T-helper 17 cell (primary cell): ENCODE data around the gene ALDH9A1. TPM values are rescaled to one million over a fixed set of nuclear protein-coding genes. Genes with fewer than 3 reads are reported as not detected.
"Not testable (repeated sequence)": the region's sequence is repeated elsewhere in the genome, so short reads cannot be mapped to it uniquely, and the experiment has no call there.

Experiments
- ATAC-seq: fragments of 150-1000 bp; cut with Tn5 transposase; 2 replicates; pipeline ENCODE4 v1.10.0; 2021; ENCODE audit warnings: mild to moderate bottlenecking, moderate library complexity
- DNase-seq, 3 donors: peaks; one replicate each; pipeline versions ENCODE4 v3.0.0 to v3.0.0-alpha.2; 2020 to 2021
- H3K9me3 ChIP-seq: one replicate; pipeline ENCODE4 v1.7.0; 2013; ENCODE audit warnings: low read length, mild to moderate bottlenecking; ENCODE audit not compliant: control insufficient read depth, poor library complexity, severe bottlenecking
- H3K27ac Mint-ChIP-seq: one replicate; pipeline ENCODE4 v1.8.0; 2022; ENCODE audit warnings: mild to moderate bottlenecking, moderate library complexity, mixed read lengths
- H3K27me3 Mint-ChIP-seq: one replicate; pipeline ENCODE4 v1.8.0; 2022; ENCODE audit warnings: mixed read lengths
- H3K36me3 Mint-ChIP-seq: one replicate; pipeline ENCODE4 v1.8.0; 2022; ENCODE audit warnings: low read depth, mixed read lengths
- H3K4me1 Mint-ChIP-seq: one replicate; pipeline ENCODE4 v1.8.0; 2022; ENCODE audit warnings: mild to moderate bottlenecking, mixed read lengths
- H3K4me3 Mint-ChIP-seq: one replicate; pipeline ENCODE4 v1.8.0; 2022; ENCODE audit warnings: mild to moderate bottlenecking, moderate library complexity, mixed read lengths
- total RNA-seq, 4 donors: library from RNA in 2 of 4; stranded (reverse) in 2 of 4; gene quantifications; one replicate each; pipeline ENCODE4 v1.2.3 and lab custom pipeline; 2022 to 2026

ALDH9A1 gene
- total RNA-seq, 2 donors from 2014 or later = 33.9 to 37.0 TPM

- H3K4me1 Mint-ChIP-seq = peaks cover 15% of the 10 kb centered on the region
- ATAC-seq (no peak), DNase-seq (no peak)
- no peaks in the 10 kb centered on the region for H3K9me3 ChIP-seq
- H3K4me3 Mint-ChIP-seq = no peak overlapping the region
- H3K27ac Mint-ChIP-seq = peak overlapping the region; percentile 53
- H3K27me3 Mint-ChIP-seq = no peaks in the 10 kb centered on the region
- H3K36me3 Mint-ChIP-seq = peaks cover 14% of the 10 kb centered on the region
These were observed 18.1 kb downstream of the ALDH9A1 start for GRCh38 chr1:165680303-165680702.

- peaks cover 13% of the 10 kb centered on the region for H3K36me3 Mint-ChIP-seq
- H3K9me3 ChIP-seq = no peaks in the 10 kb centered on the region
These were observed 18.9 kb downstream of the ALDH9A1 start for GRCh38 chr1:165679282-165680036.

DNA sequence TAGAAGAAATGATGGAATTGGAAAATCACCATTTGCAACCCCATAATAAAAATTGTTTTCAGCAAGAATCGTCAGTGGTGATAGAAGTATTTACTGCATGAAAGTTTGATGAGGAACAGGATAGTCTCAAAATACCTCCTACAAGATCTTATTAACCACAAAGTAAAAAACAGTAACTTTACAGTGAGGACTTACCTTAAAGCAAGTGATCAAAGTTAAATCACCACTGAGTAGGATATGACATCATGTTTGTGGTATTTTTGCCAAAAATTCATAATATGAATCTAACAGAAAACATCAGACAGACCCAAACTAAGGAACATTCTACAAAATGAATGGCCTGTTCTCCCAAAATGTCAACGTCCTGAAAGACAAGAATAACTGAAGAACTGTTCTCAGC, 19.9 kb downstream of the ALDH9A1 start:
- DNase-seq = no peak
- H3K27ac Mint-ChIP-seq = peak overlapping the region; percentile 53
- no peaks in the 10 kb centered on the region for H3K27me3 Mint-ChIP-seq
- peaks cover 9% of the 10 kb centered on the region for H3K4me1 Mint-ChIP-seq
- H3K36me3 Mint-ChIP-seq = peaks cover 13% of the 10 kb centered on the region
- no peaks in the 10 kb centered on the region for H3K9me3 ChIP-seq
- H3K4me3 Mint-ChIP-seq = no peak overlapping the region
- ATAC-seq = peak; percentile 83

More at GRCh38 chr1:165679282-165680036, 18.9 kb downstream of the ALDH9A1 start:
- Mint-ChIP-seq H3K4me3 (no peak overlapping the region), H3K27ac (peak overlapping the region; percentile 53), H3K4me1 (peaks cover 12% of the 10 kb centered on the region), H3K27me3 (no peaks in the 10 kb centered on the region)
- ATAC-seq (no peak), DNase-seq (no peak)

DNA sequence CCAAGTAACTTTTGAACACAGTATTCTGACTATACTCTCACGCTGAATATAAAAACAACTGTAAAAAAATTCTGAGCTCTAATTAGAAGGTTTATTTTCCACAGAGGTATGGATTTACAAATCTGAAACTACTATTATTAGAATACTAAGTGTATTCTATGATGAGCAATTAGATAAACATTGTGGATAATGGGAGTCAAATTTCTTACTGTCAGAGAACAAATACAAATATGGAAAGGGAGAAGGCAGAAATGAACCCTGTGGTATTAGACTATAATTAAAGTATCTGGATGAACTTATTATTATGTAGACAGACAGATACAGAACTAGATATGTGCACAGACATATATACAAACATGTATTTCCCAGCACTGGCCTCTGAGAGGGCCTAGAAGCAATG, 22.6 kb downstream of the ALDH9A1 start:
- no peaks in the 10 kb centered on the region for H3K9me3 ChIP-seq
- ATAC-seq = no peak
- Mint-ChIP-seq H3K36me3 (peaks cover 12% of the 10 kb centered on the region), H3K4me3 (no peak overlapping the region), H3K27ac (peak overlapping the region; percentile 90), H3K4me1 (peaks cover 12% of the 10 kb centered on the region), H3K27me3 (no peaks in the 10 kb centered on the region)
- no peak for DNase-seq

- Mint-ChIP-seq H3K4me3 (no peak overlapping the region), H3K4me1 (peaks cover 12% of the 10 kb centered on the region), H3K27me3 (no peaks in the 10 kb centered on the region), H3K27ac (no peak overlapping the region), H3K36me3 (peaks cover 12% of the 10 kb centered on the region)
- no peaks in the 10 kb centered on the region for H3K9me3 ChIP-seq
- ATAC-seq = no peak
- DNase-seq = no peak
These were observed 23.8 kb downstream of the ALDH9A1 start for GRCh38 chr1:165674599-165674998.

DNA sequence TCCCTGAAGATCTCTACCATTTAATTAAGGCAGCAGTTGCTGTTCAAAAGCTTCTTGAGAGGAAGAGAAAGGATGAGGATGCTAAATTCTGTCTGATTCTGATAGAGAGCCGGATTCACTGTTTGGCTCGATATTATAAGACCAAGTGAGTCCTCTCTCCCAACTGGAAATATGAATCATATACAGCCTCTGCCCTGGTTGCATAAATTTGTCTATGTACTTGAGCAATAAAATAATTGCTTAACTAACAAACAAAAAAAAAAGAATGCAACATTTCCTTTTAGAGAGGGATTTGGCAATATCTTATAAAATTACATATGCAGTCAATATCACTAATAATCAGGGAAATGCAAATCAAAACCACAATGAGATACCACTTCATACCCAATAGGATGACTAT, 26.8 kb downstream of the ALDH9A1 start:
- H3K27ac Mint-ChIP-seq = peak overlapping the region; percentile 27
- H3K4me1 Mint-ChIP-seq = peaks cover 10% of the 10 kb centered on the region
- ATAC-seq = no peak
- peaks cover 13% of the 10 kb centered on the region for H3K36me3 Mint-ChIP-seq
- H3K9me3 ChIP-seq = no peaks in the 10 kb centered on the region
- H3K27me3 Mint-ChIP-seq = no peaks in the 10 kb centered on the region
- H3K4me3 Mint-ChIP-seq = no peak overlapping the region
- no peak for DNase-seq

DNA sequence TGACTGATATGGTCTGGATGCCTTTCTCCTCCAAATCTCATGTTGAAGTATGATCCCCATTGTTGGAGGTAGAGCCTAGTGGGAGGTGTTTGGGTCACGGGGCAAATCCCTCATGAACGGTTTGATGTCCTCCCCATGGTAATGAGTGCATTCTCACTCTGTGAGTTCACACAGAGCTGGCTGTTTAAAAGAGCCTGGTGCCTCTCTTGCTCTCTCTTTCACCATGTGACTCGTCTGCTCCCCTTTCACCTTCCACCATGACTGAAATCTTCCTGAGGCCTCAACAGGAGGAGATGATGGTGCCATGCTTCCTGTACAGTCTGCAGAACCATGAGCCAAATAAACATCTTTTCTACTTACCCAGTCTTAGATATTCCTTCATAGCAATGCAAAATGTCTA, 30.2 kb downstream of the ALDH9A1 start:
- H3K27me3 Mint-ChIP-seq = no peaks in the 10 kb centered on the region
- no peak for ATAC-seq
- H3K4me1 Mint-ChIP-seq = peaks cover 8% of the 10 kb centered on the region
- no peaks in the 10 kb centered on the region for H3K9me3 ChIP-seq
- H3K36me3 Mint-ChIP-seq = peaks cover 11% of the 10 kb centered on the region
- no peak overlapping the region for H3K4me3 Mint-ChIP-seq
- no peak for DNase-seq
- H3K27ac Mint-ChIP-seq = peak overlapping the region; percentile 24

GRCh38 chr1:165666152-165666825, 32.1 kb downstream of the ALDH9A1 start:
- H3K4me3 Mint-ChIP-seq = no peak overlapping the region
- peaks cover 4% of the 10 kb centered on the region for H3K36me3 Mint-ChIP-seq
- H3K27me3 Mint-ChIP-seq = no peaks in the 10 kb centered on the region
- no peak overlapping the region for H3K27ac Mint-ChIP-seq
- peaks cover 6% of the 10 kb centered on the region for H3K4me1 Mint-ChIP-seq
- no peak for ATAC-seq
- DNase-seq = no peak
- H3K9me3 ChIP-seq = no peaks in the 10 kb centered on the region

GRCh38 chr1:165662186-165662585, 36.2 kb downstream of the ALDH9A1 start:
- H3K4me3 Mint-ChIP-seq = no peak overlapping the region
- no peak overlapping the region for H3K27ac Mint-ChIP-seq
- no peaks in the 10 kb centered on the region for H3K4me1 Mint-ChIP-seq
- H3K36me3 Mint-ChIP-seq = peaks cover 5% of the 10 kb centered on the region
- H3K9me3 ChIP-seq = no peaks in the 10 kb centered on the region
- DNase-seq (no peak), ATAC-seq (no peak)
- no peaks in the 10 kb centered on the region for H3K27me3 Mint-ChIP-seq

DNA sequence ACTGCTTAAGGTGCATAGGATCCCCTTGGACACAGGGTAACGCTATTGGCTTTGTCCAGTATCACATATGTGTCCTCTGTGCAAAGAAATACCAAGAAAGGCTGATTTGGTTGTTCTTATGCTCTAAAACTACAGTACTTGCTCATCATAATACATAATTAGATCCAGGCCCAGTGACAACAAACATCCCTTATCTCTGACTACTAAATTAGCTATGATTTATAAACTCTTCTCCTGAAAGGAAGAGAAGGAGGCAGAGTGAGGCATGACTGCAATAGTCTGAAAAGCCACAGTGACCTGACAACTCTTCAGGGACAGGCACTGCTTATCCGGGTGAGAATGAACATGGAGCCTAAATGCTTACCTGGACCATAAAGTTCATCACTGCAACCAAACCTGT, 36.7 kb downstream of the ALDH9A1 start:
- H3K27me3 Mint-ChIP-seq = no peaks in the 10 kb centered on the region
- H3K4me3 Mint-ChIP-seq = no peak overlapping the region
- H3K36me3 Mint-ChIP-seq = peaks cover 5% of the 10 kb centered on the region
- H3K27ac Mint-ChIP-seq = no peak overlapping the region
- no peak for ATAC-seq
- no peaks in the 10 kb centered on the region for H3K9me3 ChIP-seq
- no peak for DNase-seq
- no peaks in the 10 kb centered on the region for H3K4me1 Mint-ChIP-seq

DNA sequence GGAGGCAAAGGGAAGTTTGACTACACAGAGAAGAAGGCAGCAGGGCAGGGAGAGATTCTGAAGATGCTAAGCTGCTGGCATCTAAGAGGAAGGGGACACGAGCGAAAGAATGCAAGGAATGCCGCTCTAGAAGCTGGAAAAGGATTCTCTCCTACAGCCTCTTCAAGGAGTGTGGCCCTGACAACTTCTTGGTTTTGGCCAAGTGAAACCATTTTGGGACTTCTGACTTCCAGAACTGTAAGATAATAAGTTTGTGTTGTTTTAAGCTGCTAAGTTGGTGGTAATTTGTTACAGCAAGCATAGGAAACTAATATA, 38.8 kb downstream of the ALDH9A1 start:
- Mint-ChIP-seq H3K27ac (no peak overlapping the region), H3K27me3 (no peaks in the 10 kb centered on the region), H3K36me3 (peaks cover 2% of the 10 kb centered on the region), H3K4me1 (peaks cover 2% of the 10 kb centered on the region), H3K4me3 (no peak overlapping the region)
- DNase-seq = no peak
- no peaks in the 10 kb centered on the region for H3K9me3 ChIP-seq
- ATAC-seq = no peak

DNA sequence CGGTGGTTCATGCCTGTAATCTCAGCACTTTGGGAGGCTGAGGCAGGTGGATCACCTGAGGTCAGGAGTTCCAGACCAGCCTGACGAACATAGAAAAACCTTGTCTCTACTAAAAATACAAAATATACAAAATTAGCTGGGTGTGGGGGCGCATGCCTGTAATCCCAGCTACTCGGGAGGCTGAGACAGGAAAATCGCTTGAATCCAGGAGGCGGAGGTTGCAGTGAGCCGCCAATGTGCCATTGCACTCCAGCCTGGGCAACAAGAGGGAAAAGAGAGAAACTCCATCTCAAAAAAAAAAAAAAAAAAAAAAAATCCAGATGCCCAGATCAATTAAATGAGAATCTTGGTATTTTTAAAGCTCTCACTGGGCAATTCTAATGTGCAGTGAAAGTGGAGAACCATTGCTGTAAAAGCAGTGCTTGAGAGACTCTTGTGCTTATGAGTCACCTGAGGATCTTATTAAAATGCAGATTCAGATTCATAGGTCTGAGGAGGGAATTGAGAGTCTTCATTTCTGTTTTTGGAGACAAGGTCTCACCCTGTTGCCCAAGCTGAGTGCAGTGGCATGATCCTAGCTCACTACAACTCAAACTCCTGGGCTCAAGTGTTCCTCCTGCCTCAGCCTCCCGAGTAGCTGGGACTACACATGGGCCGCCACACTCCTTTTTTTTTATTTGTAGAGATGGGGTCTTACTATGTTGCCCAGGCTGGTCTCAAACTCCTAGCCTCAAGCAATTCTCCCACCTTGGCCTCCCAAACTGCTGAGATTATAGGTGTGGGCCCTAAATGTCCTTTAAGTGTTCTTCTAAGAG, 39.4 kb downstream of the ALDH9A1 start:
- not testable (repeated sequence) for H3K36me3 Mint-ChIP-seq, H3K4me1 Mint-ChIP-seq

GRCh38 chr1:165650981-165651625, 47.3 kb downstream of the ALDH9A1 start:
- no peaks in the 10 kb centered on the region for H3K27me3 Mint-ChIP-seq
- DNase-seq (no peak), ATAC-seq (no peak)
- H3K36me3 Mint-ChIP-seq = peaks cover 3% of the 10 kb centered on the region
- no peak overlapping the region for H3K4me3 Mint-ChIP-seq
- no peaks in the 10 kb centered on the region for H3K9me3 ChIP-seq
- no peak overlapping the region for H3K27ac Mint-ChIP-seq
- H3K4me1 Mint-ChIP-seq = peaks cover 16% of the 10 kb centered on the region

More for the DNA sequence above, 39.4 kb downstream of the ALDH9A1 start:
- not testable (repeated sequence) for H3K9me3 ChIP-seq, DNase-seq, H3K27ac Mint-ChIP-seq, H3K4me3 Mint-ChIP-seq, H3K27me3 Mint-ChIP-seq, ATAC-seq
